Measurements from ENCODE around the gene NCOA3.
"Not testable (repeated sequence)": the region's sequence is repeated elsewhere in the genome, so short reads cannot be mapped to it uniquely, and the experiment has no call there.

NCOA3 gene

GRCh38 chr20:47468290-47469050 lies 33.2 kb upstream of the NCOA3 start:
- DNase-seq (ENCODE audit: low read depth), result no peak

DNA sequence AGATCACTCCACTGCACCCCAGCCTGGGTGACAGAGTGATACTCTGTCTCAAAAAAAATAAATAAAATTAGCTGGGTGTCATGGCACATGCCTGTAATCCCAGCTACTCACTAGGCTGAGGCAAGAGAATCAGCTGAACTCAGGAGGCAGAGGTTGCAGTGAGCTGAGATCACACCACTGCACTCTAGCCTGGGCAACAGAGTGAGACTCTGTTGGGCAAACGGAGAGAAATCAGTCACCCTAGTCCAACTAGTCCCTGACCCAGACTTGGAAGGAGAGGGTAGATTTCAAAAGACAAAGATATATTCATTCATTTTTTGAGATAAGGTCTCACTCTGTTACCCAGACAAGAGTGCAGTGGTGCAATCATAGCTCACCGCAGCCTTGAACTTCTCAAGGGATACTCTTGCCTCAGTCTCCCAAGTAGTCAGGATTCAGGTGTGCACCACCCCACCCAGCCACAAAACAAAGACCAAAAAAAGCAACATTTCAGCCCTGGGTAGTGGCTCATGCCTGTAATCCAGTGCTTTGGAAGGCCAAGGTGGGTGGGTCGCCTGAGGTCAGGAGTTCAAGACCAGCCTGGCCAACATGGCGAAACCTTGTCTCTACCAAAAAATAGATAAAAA lies 26.2 kb upstream of the NCOA3 start:
- no peak for DNase-seq (ENCODE audit: low read depth)

DNA sequence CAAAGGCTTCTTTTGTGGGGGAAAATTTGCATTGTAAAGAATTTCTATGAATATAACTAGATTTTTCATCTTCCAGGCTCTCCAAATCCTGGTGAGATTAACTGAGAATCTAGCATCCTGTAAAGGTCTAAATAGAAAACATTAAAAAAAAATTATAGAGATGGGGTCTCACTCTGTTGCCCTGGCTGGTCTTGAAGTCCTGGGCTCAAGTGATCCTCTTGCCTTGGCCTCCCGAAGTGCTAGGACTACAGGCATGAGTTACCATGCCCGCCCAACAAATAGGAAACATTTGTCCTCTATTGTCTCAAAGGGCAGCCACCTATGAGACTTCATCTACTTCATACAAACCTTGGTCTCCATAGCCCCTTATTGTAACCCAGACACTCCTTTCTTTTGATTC lies 25.2 kb upstream of the NCOA3 start:
- DNase-seq (ENCODE audit: low read depth), result no peak

DNA sequence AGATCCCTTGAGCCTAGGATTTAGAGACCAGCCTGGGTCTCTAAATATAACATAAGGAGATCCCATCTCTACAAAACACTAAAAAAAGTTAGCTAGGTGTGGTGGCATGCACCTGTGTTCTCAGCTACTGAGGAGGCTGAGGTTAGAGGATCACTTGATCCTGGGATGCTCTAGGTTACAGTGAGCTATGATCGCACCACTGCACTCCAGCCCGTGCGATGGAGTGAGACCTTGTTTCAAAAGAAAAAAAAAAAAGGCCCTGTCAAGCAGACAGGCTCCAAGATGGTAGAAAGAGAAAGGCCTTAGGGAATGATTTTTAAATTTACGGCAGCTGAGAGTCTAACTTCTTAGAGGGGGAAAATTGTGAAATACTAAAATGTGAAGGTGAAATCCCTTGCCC lies 22.6 kb upstream of the NCOA3 start:
- DNase-seq (ENCODE audit: low read depth), result no peak

GRCh38 chr20:47479506-47479905 lies 22.2 kb upstream of the NCOA3 start:
- DNase-seq (ENCODE audit: low read depth), result no peak

GRCh38 chr20:47480239-47480638 lies 21.4 kb upstream of the NCOA3 start:
- DNase-seq (ENCODE audit: low read depth), result no peak

- no peak for DNase-seq (ENCODE audit: low read depth)
Observed at GRCh38 chr20:47480705-47481104, 21.0 kb upstream of the NCOA3 start.

DNA sequence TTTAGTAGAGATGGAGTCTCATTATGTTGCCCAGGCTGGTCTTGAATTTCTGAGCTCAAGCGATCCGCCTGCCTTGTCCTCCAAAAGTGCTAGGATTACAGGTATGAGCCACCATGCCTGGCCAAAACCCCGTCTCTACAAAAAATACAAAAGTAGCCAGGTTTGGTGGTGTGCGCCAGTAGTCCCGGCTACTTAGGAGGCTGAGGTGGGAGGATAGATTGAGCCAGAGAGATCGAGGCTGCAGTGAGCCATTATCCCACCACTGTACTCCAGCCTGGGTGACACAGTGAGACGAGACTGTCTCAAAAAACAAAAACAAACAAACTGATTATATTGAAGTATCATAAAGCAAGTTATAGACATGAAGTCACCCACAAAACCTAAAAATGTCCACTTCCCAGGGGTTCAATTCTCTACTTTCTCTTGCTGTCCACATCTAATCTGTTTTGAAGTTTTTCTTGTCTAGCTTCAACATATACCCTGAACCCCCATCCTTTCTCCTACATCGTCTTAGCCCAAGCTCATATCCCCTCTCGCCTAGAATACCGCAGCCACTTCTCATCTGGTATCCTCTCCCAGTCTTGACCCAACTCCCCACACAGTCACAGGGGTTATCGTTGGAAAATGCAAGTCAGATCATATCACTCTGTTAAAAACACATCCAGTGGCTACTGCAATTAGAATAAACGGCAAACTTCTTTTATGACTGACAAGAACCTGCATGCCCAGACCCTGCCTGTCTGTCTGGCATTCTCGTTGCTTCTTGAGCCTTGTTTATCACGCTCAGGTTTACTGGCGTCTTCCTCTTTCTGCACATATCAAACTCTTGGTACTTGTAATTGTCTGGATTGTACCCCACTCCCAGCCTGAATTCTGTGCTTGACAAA lies 20.1 kb upstream of the NCOA3 start:
- DNase-seq (ENCODE audit: low read depth), result no peak

GRCh38 chr20:47482705-47483104 lies 19.0 kb upstream of the NCOA3 start:
- DNase-seq (ENCODE audit: low read depth), result no peak

DNA sequence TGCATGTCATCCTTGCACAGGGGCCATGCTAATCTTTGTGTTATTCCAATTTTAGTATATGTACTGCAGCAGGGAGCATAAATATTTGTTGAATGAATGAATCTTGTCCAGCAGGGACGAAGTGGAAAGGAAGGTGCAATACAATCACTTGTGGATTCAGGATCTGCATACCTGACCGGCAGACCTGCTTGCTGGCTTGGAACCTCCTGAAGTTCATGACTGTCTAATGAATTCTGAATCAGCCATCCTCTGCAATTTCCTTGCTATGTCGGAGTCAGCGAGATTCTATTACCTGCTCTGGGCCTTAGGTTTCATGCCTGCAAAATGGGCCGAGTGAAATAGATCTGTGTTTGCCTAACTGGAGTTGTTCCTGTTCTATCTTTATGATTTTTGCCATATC lies 17.4 kb upstream of the NCOA3 start:
- no peak for DNase-seq (ENCODE audit: low read depth)

GRCh38 chr20:47487175-47487917 lies 14.3 kb upstream of the NCOA3 start:
- DNase-seq (ENCODE audit: low read depth), result no peak

DNA sequence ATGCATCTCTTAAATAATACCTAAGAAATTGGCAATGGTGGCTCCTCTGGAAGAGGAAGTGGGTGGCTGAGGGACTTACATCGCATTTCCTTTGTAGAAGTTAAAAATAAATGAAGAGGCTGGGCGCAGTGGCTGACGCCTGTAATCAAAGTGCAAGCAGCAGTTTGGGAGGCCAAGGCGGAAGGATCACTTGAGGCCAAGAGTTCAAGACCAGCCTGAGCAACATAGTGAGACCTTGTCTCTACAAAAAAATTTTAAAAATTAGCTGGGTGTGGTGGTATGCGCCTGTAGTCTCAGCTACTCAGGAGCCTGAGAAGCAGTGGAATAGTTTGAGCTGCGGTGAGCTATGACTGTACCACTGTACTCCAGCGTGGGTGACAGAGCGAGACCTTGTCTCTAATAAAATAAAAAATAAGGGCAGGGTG lies 12.2 kb upstream of the NCOA3 start:
- DNase-seq (ENCODE audit: low read depth), result no peak

DNA sequence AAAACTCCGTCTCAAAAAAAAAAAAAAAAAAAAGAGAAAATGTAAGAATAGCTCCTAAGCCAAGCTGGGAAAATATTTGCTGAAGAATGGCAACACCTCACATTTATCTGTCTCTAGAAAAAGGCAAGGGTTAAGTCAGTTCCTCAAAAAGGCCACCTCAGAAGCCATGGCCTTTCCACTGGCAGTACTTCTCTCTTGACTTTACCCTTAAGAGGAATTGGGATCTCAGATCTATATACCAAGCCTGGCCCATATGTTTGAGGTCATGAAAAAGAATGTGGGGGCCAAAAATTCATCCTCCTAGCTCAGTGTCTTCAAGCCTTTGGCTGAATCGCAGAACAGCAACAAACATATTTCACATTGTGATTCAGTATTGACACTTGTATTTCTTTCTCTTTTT lies 10.9 kb upstream of the NCOA3 start:
- no peak for DNase-seq (ENCODE audit: low read depth)

DNA sequence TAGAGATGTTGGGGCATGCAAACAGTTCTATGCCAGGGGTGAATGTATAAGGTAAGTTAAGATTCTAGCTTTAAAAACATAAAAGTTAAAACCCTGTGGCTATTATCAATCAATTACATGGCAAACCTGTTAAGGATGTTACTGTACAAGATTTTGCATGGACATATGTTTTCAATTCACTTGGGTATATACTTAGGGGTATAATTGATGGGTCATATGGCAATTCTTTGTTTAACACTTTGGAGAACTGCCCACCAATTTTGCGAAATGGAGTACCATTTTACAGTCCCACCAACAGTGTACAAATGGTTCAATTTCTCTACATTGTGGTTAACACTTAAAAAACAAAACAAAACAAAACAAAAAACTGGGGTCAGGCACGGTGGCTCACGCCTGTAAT lies 9.4 kb upstream of the NCOA3 start:
- DNase-seq (ENCODE audit: low read depth), result no peak

- DNase-seq (ENCODE audit: low read depth), result peak; percentile 23
Observed at GRCh38 chr20:47493175-47493962, 8.3 kb upstream of the NCOA3 start.

GRCh38 chr20:47493963-47494293 lies 7.8 kb upstream of the NCOA3 start:
- no peak for DNase-seq (ENCODE audit: low read depth)

DNA sequence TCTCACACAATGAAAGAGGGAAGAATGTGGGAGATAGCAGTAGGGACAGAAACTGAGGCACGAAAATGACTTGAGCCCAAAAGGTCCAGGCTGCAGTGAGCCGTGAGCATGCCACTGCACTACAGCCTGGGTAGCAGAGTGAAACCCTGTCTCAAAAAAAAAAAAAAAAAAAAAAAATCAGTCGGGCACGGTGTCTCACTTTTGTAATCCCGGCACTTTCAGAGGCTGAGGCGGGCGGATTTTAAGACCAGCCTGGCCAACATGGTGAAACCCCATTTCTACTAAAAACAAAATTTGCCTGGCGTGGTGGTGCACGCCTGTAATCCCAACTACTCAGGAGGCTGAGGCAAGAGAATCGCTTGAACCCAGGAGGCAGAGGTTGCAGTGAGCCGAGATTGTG lies 7.1 kb upstream of the NCOA3 start:
- not testable (repeated sequence) for DNase-seq (ENCODE audit: low read depth)

DNA sequence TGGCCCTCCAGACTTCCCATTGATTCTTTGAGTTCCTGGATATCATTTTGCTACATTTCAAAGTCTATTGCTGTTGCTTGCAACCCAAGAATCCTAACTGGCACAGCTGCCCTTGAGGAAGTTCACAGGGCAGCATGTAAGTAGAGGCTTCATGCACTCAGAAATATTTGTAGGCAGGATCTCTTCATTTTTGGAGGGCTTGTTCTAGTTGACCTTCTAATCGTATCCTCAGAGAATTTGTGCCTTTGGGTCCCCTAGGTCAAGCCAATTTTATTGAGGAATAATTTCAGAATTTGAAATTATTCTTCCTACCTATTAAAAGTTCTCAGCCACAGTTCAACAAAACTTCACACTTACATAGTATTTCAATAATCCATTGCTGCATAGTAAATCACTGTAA lies 5.6 kb upstream of the NCOA3 start:
- no peak for DNase-seq (ENCODE audit: low read depth)

- DNase-seq (ENCODE audit: low read depth), result no peak
Observed at GRCh38 chr20:47498606-47499005, 3.1 kb upstream of the NCOA3 start.

DNA sequence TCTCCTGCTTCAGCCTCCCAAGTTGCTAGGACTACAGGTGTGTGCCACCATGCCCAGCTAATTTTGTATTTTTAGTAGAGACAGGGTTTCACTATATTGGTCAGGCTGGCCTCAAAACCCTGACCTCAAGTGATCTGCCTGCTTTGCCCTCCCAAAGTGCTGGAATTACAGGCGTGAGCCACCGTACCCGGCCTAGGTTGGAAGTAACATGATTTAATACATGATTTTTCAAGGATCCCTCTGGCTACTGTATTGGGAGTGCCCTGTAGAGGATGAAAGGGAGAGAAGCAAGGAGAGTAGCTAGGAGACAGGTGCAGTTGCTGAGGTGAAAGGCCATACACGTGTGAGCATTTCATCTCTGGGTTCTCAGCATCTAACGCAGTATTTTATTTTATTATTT lies 2.6 kb upstream of the NCOA3 start:
- DNase-seq (ENCODE audit: low read depth), result no peak

DNA sequence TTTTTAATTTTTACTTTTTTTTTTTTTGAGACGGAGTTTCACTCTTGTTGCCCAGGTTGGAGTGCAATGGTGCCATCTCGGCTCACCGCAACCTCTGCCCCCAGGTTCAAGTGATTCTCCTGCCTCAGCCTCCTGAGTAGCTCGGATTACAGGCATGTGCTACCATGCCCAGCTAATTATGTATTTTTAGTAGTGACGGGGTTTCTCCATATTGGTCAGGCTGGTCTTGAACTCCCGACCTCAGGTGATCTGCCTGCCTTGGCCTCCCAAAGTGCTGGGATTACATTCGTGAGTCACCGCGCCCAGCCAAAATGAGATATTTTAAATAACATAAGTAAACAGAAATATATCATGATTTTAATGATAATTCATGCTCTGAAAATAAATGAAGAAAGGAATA lies 1.6 kb upstream of the NCOA3 start:
- DNase-seq (ENCODE audit: low read depth), result not testable (repeated sequence)

GRCh38 chr20:47500554-47500953 lies 1.1 kb upstream of the NCOA3 start:
- DNase-seq (ENCODE audit: low read depth), result no peak

Data from GM04503 (cell line).